Liver (tissue), 9 donors: ENCODE results near the gene WDR86. TPM values are rescaled to one million over a fixed set of nuclear protein-coding genes. Genes with fewer than 3 reads are reported as not detected.

ENCODE experiments used
- DNase-seq: peaks from one replicate; pipeline ENCODE4 v3.0.0-alpha.2; 2017; ENCODE audit warnings: low spot score
- H3K27ac ChIP-seq, 2 donors: one replicate each; pipeline ENCODE4 v1.7.0; 2013; ENCODE audit warnings: inconsistent platforms in 2 of 2, low read length in 2 of 2, control low read depth in 1 of 2, low read depth in 1 of 2, mild to moderate bottlenecking in 1 of 2
- H3K27me3 ChIP-seq, 4 donors: one replicate each; pipeline versions ENCODE4 v1.6.1 to v1.7.0; 2013; ENCODE audit warnings: low read length in 3 of 4, inconsistent platforms in 1 of 4, mild to moderate bottlenecking in 1 of 4, moderate library complexity in 1 of 4; ENCODE audit not compliant: control insufficient read depth in 4 of 4, insufficient read depth in 4 of 4
- H3K36me3 ChIP-seq, 4 donors: one replicate each; pipeline versions ENCODE4 v1.6.1 to v1.7.0; 2013; ENCODE audit warnings: low read length in 3 of 4, mild to moderate bottlenecking in 3 of 4, low read depth in 1 of 4, moderate library complexity in 1 of 4; ENCODE audit not compliant: control insufficient read depth in 4 of 4, insufficient read depth in 3 of 4
- H3K4me1 ChIP-seq, 4 donors: one replicate each; pipeline versions ENCODE4 v1.6.1 to v1.7.0; 2013; ENCODE audit warnings: low read length in 3 of 4, mild to moderate bottlenecking in 3 of 4, moderate library complexity in 1 of 4; ENCODE audit not compliant: control insufficient read depth in 4 of 4, insufficient read depth in 4 of 4
- H3K4me3 ChIP-seq, 3 donors: one replicate each; pipeline versions ENCODE4 v1.6.1 to v1.7.0; 2013; ENCODE audit warnings: low read length in 3 of 3, control low read depth in 1 of 3, low read depth in 1 of 3, mild to moderate bottlenecking in 1 of 3
- H3K9ac ChIP-seq, 2 donors: one replicate each; pipeline ENCODE4 v1.7.0; 2013; ENCODE audit warnings: low read length in 2 of 2, mild to moderate bottlenecking in 2 of 2, moderate library complexity in 2 of 2, control low read depth in 1 of 2, low read depth in 1 of 2
- H3K9me3 ChIP-seq, 4 donors: one replicate each; pipeline versions ENCODE4 v1.6.1 to v1.7.0; 2013; ENCODE audit warnings: low read length in 3 of 4; ENCODE audit not compliant: control insufficient read depth in 4 of 4
- EGR1 ChIP-seq, 2 donors: IDR thresholded peaks; 2 replicates each; pipeline ENCODE4 v1.6.1; 2016 to 2018; ENCODE audit warnings: antibody characterized with exemption in 2 of 2, low read depth in 2 of 2
- FOXA1 ChIP-seq: IDR thresholded peaks from 2 replicates; pipeline ENCODE4 v1.6.1; 2016; ENCODE audit warnings: antibody characterized with exemption
- FOXA2 ChIP-seq: IDR thresholded peaks from 2 replicates; pipeline ENCODE4 v1.6.1; 2016; ENCODE audit warnings: antibody characterized with exemption
- GABPA ChIP-seq, 2 donors: IDR thresholded peaks in 1 of 2; conservative IDR thresholded peaks in 1 of 2; 2 replicates each; pipeline ENCODE4 v1.6.1; 2016; ENCODE audit warnings: antibody characterized with exemption in 2 of 2, mild to moderate bottlenecking in 1 of 2, moderate library complexity in 1 of 2
- HNF4A ChIP-seq, 2 donors: conservative IDR thresholded peaks; 2 replicates each; pipeline ENCODE4 v1.6.1; 2016; ENCODE audit warnings: antibody characterized with exemption in 2 of 2, mild to moderate bottlenecking in 2 of 2
- HNF4G ChIP-seq: IDR thresholded peaks from 2 replicates; pipeline ENCODE4 v1.6.1; 2016; ENCODE audit warnings: antibody characterized with exemption
- JUND ChIP-seq, 2 donors: IDR thresholded peaks; 2 replicates each; pipeline ENCODE4 v1.6.1; 2016; ENCODE audit warnings: antibody characterized with exemption in 2 of 2
- NR2F2 ChIP-seq: IDR thresholded peaks from 2 replicates; pipeline ENCODE4 v1.6.1; 2016; ENCODE audit warnings: antibody characterized with exemption
- RAD21 ChIP-seq, 2 donors: IDR thresholded peaks; 2 replicates each; pipeline ENCODE4 v1.6.1; 2016; ENCODE audit warnings: antibody characterized with exemption in 2 of 2, mild to moderate bottlenecking in 2 of 2
- RXRA ChIP-seq, 2 donors: IDR thresholded peaks; 2 replicates each; pipeline ENCODE4 v1.6.1; 2017 to 2018; ENCODE audit warnings: antibody characterized with exemption in 2 of 2, mild to moderate bottlenecking in 1 of 2
- SP1 ChIP-seq: IDR thresholded peaks from 2 replicates; pipeline ENCODE4 v1.6.1; 2018; ENCODE audit warnings: antibody characterized with exemption, mild to moderate bottlenecking
- TAF1 ChIP-seq: conservative IDR thresholded peaks from 2 replicates; pipeline ENCODE4 v1.6.1; 2016; ENCODE audit warnings: antibody characterized with exemption, mild to moderate bottlenecking
- YY1 ChIP-seq: IDR thresholded peaks from 2 replicates; pipeline ENCODE4 v1.6.1; 2016; ENCODE audit warnings: antibody characterized with exemption, mild to moderate bottlenecking
- WGBS: extraction: QIAGEN DNeasy Blood & Tissue Kit; methylation state at CpG from one replicate; pipeline ENCODE4 v1.1.7; 2013; 5-methylcytosine and 5-hydroxymethylcytosine counted together
- polyA plus RNA-seq, 2 donors: library from polyadenylated mRNA; stranded (reverse) in 1 of 2; unstranded in 1 of 2; fragments of 200-250 nt in 1 of 2; fragments of >200 nt in 1 of 2; fragmentation: Nextera tagmentation in 1 of 2; extraction: Ambion mirVana in 1 of 2; gene quantifications; one replicate each; pipeline versions ENCODE4 v1.2.1 to v1.2.3, GENCODE V29; 2013 to 2015
- total RNA-seq, 2 donors: library from RNA; depleted of rRNA; stranded (reverse); fragments of >200 nt; gene quantifications; one replicate each; pipeline ENCODE4 v1.2.3, GENCODE V29; 2014
- TF ChIP-seq, protein P1 (sequence below): IDR thresholded peaks from 2 replicates; pipeline ENCODE4 v1.6.1; 2016; ENCODE audit warnings: antibody characterized with exemption
- TF ChIP-seq, protein P2 (sequence below): fragments of 150-350 bp; IDR thresholded peaks from 2 replicates; pipeline ENCODE4 v1.5.1; 2017; ENCODE audit warnings: improper control_type of control experiment, low read depth, low read length; ENCODE audit not compliant: missing input control
- TF ChIP-seq, protein P3 (sequence below): IDR thresholded peaks from 2 replicates; pipeline ENCODE4 v1.6.1; 2016; ENCODE audit warnings: antibody characterized with exemption
- TF ChIP-seq, protein P4 (sequence below): IDR thresholded peaks from 2 replicates; pipeline ENCODE4 v1.6.1; 2016; ENCODE audit warnings: antibody characterized with exemption
- TF ChIP-seq, protein P5 (sequence below): IDR thresholded peaks from 2 replicates; pipeline ENCODE4 v1.6.1; 2016; ENCODE audit warnings: antibody characterized with exemption, mild to moderate bottlenecking
- donor health status: healthy.
- donor health status: healthy.
- donor health status: healthy.
- donor health status: healthy.
- donor health status: healthy.

WDR86 gene
- total and polyA plus RNA-seq, 4 donors: 0.35 to 4.9 (median 0.77) TPM

DNA sequence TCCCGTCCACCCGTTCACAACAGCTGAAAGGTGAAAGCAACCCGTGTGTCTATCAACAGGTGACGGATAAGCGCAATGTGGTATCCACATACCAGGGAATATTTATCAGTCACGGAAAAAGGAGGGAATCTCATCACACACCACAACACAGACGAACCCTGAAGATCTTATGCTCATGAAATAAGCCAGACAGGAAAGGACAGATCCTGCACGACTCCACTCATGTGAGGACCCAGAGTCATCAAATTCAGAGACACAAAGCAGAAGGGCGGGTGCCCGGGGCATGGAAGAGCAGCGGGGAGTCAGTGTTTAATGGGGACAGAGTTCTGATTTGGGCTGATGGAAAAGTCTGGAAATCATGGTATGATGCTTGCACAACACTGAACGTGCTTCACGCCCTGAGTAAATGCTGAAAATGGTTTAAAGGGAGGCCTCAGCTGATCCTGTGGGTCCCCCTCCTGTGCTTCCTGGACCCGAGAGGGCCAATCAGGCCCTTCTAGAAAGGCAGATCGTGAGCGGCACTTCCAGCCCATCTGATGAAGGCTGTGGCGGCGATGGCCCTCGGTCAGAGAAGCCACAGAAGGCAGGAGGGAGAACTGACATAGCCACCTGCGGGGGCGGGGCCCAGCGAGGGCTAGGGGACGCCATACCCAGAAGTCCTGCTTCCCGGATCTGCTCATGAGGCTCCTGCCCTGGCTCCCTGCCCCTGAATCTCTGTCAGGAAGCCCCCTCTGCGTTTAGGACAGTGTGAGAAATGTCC lies 19.1 kb downstream of the WDR86 start:
- H3K4me3 ChIP-seq: no peak overlapping the region
- no peaks in the 10 kb centered on the region for H3K36me3 ChIP-seq
- TF ChIP-seq, protein P1, sequence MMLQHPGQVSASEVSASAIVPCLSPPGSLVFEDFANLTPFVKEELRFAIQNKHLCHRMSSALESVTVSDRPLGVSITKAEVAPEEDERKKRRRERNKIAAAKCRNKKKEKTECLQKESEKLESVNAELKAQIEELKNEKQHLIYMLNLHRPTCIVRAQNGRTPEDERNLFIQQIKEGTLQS: no peak
- TF ChIP-seq, protein P2, sequence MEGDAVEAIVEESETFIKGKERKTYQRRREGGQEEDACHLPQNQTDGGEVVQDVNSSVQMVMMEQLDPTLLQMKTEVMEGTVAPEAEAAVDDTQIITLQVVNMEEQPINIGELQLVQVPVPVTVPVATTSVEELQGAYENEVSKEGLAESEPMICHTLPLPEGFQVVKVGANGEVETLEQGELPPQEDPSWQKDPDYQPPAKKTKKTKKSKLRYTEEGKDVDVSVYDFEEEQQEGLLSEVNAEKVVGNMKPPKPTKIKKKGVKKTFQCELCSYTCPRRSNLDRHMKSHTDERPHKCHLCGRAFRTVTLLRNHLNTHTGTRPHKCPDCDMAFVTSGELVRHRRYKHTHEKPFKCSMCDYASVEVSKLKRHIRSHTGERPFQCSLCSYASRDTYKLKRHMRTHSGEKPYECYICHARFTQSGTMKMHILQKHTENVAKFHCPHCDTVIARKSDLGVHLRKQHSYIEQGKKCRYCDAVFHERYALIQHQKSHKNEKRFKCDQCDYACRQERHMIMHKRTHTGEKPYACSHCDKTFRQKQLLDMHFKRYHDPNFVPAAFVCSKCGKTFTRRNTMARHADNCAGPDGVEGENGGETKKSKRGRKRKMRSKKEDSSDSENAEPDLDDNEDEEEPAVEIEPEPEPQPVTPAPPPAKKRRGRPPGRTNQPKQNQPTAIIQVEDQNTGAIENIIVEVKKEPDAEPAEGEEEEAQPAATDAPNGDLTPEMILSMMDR: no peak
- TF ChIP-seq FOXA1 (no peak), JUND (IDR thresholded peaks at IDR 0.05) (no peak), SP1 (no peak), RXRA (IDR thresholded peaks at IDR 0.05) (no peak), HNF4A (conservative IDR thresholded peaks at IDR 0.05) (no peak), RAD21 (IDR thresholded peaks at IDR 0.05) (no peak), EGR1 (IDR thresholded peaks at IDR 0.05; ENCODE audit: low read depth in 2 of 2) (no peak), FOXA2 (no peak), TAF1 (no peak), YY1 (no peak), NR2F2 (no peak), GABPA (IDR thresholded peaks at IDR 0.05 in 1 of 2, conservative IDR thresholded peaks at IDR 0.05 in 1 of 2) (no peak), HNF4G (no peak)
- TF ChIP-seq, protein P3, sequence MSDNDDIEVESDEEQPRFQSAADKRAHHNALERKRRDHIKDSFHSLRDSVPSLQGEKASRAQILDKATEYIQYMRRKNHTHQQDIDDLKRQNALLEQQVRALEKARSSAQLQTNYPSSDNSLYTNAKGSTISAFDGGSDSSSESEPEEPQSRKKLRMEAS: no peak
- TF ChIP-seq, protein P4, sequence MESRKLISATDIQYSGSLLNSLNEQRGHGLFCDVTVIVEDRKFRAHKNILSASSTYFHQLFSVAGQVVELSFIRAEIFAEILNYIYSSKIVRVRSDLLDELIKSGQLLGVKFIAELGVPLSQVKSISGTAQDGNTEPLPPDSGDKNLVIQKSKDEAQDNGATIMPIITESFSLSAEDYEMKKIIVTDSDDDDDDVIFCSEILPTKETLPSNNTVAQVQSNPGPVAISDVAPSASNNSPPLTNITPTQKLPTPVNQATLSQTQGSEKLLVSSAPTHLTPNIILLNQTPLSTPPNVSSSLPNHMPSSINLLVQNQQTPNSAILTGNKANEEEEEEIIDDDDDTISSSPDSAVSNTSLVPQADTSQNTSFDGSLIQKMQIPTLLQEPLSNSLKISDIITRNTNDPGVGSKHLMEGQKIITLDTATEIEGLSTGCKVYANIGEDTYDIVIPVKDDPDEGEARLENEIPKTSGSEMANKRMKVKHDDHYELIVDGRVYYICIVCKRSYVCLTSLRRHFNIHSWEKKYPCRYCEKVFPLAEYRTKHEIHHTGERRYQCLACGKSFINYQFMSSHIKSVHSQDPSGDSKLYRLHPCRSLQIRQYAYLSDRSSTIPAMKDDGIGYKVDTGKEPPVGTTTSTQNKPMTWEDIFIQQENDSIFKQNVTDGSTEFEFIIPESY: no peak
- TF ChIP-seq, protein P5, sequence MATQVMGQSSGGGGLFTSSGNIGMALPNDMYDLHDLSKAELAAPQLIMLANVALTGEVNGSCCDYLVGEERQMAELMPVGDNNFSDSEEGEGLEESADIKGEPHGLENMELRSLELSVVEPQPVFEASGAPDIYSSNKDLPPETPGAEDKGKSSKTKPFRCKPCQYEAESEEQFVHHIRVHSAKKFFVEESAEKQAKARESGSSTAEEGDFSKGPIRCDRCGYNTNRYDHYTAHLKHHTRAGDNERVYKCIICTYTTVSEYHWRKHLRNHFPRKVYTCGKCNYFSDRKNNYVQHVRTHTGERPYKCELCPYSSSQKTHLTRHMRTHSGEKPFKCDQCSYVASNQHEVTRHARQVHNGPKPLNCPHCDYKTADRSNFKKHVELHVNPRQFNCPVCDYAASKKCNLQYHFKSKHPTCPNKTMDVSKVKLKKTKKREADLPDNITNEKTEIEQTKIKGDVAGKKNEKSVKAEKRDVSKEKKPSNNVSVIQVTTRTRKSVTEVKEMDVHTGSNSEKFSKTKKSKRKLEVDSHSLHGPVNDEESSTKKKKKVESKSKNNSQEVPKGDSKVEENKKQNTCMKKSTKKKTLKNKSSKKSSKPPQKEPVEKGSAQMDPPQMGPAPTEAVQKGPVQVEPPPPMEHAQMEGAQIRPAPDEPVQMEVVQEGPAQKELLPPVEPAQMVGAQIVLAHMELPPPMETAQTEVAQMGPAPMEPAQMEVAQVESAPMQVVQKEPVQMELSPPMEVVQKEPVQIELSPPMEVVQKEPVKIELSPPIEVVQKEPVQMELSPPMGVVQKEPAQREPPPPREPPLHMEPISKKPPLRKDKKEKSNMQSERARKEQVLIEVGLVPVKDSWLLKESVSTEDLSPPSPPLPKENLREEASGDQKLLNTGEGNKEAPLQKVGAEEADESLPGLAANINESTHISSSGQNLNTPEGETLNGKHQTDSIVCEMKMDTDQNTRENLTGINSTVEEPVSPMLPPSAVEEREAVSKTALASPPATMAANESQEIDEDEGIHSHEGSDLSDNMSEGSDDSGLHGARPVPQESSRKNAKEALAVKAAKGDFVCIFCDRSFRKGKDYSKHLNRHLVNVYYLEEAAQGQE: no peak
- H3K4me1 ChIP-seq: no peaks in the 10 kb centered on the region
- no peak overlapping the region for H3K27ac ChIP-seq
- H3K27me3 ChIP-seq: peaks cover 0 to 2% (median 0%) of the 10 kb centered on the region in 4 donors
- DNase-seq: no peak
- 84% methylated on average over 25 of the region's 25 CpGs for WGBS
- no peak overlapping the region for H3K9ac ChIP-seq
- H3K9me3 ChIP-seq: no peaks in the 10 kb centered on the region
